AG09319 (cell line): ENCODE measurements around the gene DIRAS1.

Source experiments
- DNase-seq: peaks from one replicate; pipeline ENCODE4 v3.0.0-alpha.2; 2010; ENCODE audit warnings: low read depth; ENCODE audit errors: extremely low read depth
- CTCF ChIP-seq: IDR thresholded peaks from 2 replicates; pipeline ENCODE4 v1.5.1; 2011; ENCODE audit warnings: low read depth, mild to moderate bottlenecking, inconsistent platforms, low read length, moderate library complexity

DIRAS1 gene

DNA sequence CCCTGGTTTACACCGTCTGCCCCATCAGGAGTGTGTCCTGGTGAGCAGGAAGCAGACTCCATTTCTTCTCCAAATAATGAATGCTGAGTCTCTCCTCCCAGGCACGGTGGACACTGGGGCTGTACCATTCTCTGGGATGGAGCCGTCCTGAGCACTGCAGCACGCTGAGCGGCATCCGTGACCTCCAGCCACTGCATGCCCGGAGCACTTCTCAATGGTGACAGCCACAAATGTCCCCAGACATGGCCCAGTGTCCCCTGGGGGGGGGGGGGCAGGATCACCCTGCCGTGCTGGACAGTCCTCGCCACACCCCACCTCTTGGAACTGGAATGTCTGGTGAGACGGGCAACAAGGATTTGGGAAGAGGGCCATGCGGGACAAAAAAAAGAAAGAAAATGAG, 56.1 kb downstream of the DIRAS1 start:
- no peak for TF ChIP-seq CTCF

More for the DNA sequence above, 56.1 kb downstream of the DIRAS1 start:
- no peak for DNase-seq
